GM23338 (cell line): ENCODE measurements around the gene SAMD10. TPM values are rescaled to one million over a fixed set of nuclear protein-coding genes. Genes with fewer than 3 reads are reported as not detected.
A peak's percentile ranks its signal among the peaks of the same experiment; 100 is the strongest.
"Not testable (repeated sequence)": the region's sequence is repeated elsewhere in the genome, so short reads cannot be mapped to it uniquely, and the experiment has no call there.

Source experiments
- ATAC-seq: fragments of 200-7000 bp; cut with Tn5 transposase; 3 replicates; pipeline ENCODE4 v1.9.1; 2020
- DNase-seq: peaks from one replicate; pipeline ENCODE4 v3.0.0-alpha.2; 2015; ENCODE audit warnings: low spot score
- H2AFZ ChIP-seq: fragments of 200-600 bp; sonication (generic); 2 replicates; pipeline ENCODE4 v1.8.0; 2016; ENCODE audit warnings: antibody characterized with exemption, mild to moderate bottlenecking, moderate library complexity
- H3F3A ChIP-seq: fragments of 200-600 bp; sonication (generic); replicated peaks from 2 replicates; pipeline ENCODE4 v1.8.0; 2017; ENCODE audit warnings: antibody characterized with exemption, mixed run types, low read depth
- H3K27ac ChIP-seq: fragments of 200-600 bp; sonication (generic); 2 replicates; pipeline ENCODE4 v1.6.1; 2016; ENCODE audit warnings: low read depth
- H3K27me3 ChIP-seq: fragments of 200-600 bp; sonication (generic); 2 replicates; pipeline ENCODE4 v1.8.0; 2016; ENCODE audit warnings: mild to moderate bottlenecking, mixed run types, moderate library complexity; ENCODE audit not compliant: insufficient read depth
- H3K36me3 ChIP-seq: fragments of 200-600 bp; sonication (generic); 2 replicates; pipeline ENCODE4 v1.8.0; 2016; ENCODE audit warnings: mild to moderate bottlenecking; ENCODE audit not compliant: insufficient read depth
- H3K4me1 ChIP-seq: fragments of 200-600 bp; sonication (generic); 2 replicates; pipeline ENCODE4 v1.8.0; 2016; ENCODE audit warnings: mild to moderate bottlenecking, moderate library complexity; ENCODE audit not compliant: insufficient read depth
- H3K4me2 ChIP-seq: fragments of 200-600 bp; sonication (generic); 2 replicates; pipeline ENCODE4 v1.7.1; 2017; ENCODE audit warnings: mixed run types
- H3K4me3 ChIP-seq: fragments of 200-600 bp; sonication (generic); 2 replicates; pipeline ENCODE4 v1.6.1; 2016; ENCODE audit warnings: mixed run types
- H3K79me2 ChIP-seq: fragments of 200-600 bp; sonication (generic); replicated peaks from 2 replicates; pipeline ENCODE4 v1.8.0; 2017; ENCODE audit warnings: mild to moderate bottlenecking; ENCODE audit not compliant: insufficient read depth
- H3K9me2 ChIP-seq: fragments of 200-600 bp; sonication (generic); 2 replicates; pipeline ENCODE4 v1.8.0; 2017; ENCODE audit not compliant: insufficient read depth
- H4K20me1 ChIP-seq: fragments of 200-600 bp; sonication (generic); replicated peaks from 2 replicates; pipeline ENCODE4 v1.8.0; 2017; ENCODE audit warnings: mild to moderate bottlenecking; ENCODE audit not compliant: insufficient read depth
- H3K27ac Mint-ChIP-seq: 2 replicates; pipeline ENCODE4 v1.8.0; 2020; ENCODE audit warnings: inconsistent platforms, mild to moderate bottlenecking, moderate library complexity, mixed read lengths
- H3K27me3 Mint-ChIP-seq: 3 replicates; pipeline ENCODE4 v1.8.0; 2022; ENCODE audit warnings: low read depth, mild to moderate bottlenecking, moderate library complexity, mixed read lengths, inconsistent platforms; ENCODE audit not compliant: insufficient read depth, poor library complexity
- H3K36me3 Mint-ChIP-seq: 3 replicates; pipeline ENCODE4 v1.8.0; 2021; ENCODE audit warnings: low read depth, mild to moderate bottlenecking, inconsistent platforms, moderate library complexity, mixed read lengths
- H3K4me1 Mint-ChIP-seq: 3 replicates; pipeline ENCODE4 v1.8.0; 2020; ENCODE audit warnings: mild to moderate bottlenecking, inconsistent platforms, mixed read lengths
- H3K4me3 Mint-ChIP-seq: 3 replicates; pipeline ENCODE4 v1.8.0; 2021; ENCODE audit warnings: moderate library complexity, mild to moderate bottlenecking, inconsistent platforms, mixed read lengths
- H3K9me3 Mint-ChIP-seq: 3 replicates; pipeline ENCODE4 v1.8.0; 2020; ENCODE audit warnings: moderate library complexity, mild to moderate bottlenecking, inconsistent platforms, mixed read lengths
- CREB1 ChIP-seq: fragments of 250-450 bp; sonication (Bioruptor Pico); IDR thresholded peaks from 2 replicates; pipeline ENCODE4 v1.5.0; 2020; ENCODE audit warnings: low read depth, mild to moderate bottlenecking, moderate library complexity
- CTCF ChIP-seq, 2 experiments: fragments of 200-600 bp in 1 of 2; sonication (generic) in 1 of 2; conservative IDR thresholded peaks; 2 replicates each; pipeline versions ENCODE4 v1.5.1 to v1.6.1; 2016 to 2017; ENCODE audit warnings: antibody characterized with exemption in 2 of 2, low read depth in 2 of 2, mild to moderate bottlenecking in 2 of 2, moderate library complexity in 1 of 2
- EZH2phosphoT487 ChIP-seq: fragments of 200-600 bp; sonication (generic); IDR thresholded peaks from one replicate; pipeline ENCODE4 v1.8.1; 2018; ENCODE audit warnings: antibody characterized with exemption; ENCODE audit not compliant: unreplicated experiment
- JUNB ChIP-seq: IDR thresholded peaks from one replicate; pipeline ENCODE4 v1.6.1; 2016; ENCODE audit warnings: antibody characterized with exemption; ENCODE audit not compliant: unreplicated experiment
- POLR2AphosphoS5 ChIP-seq: IDR thresholded peaks from 2 replicates; pipeline ENCODE4 v1.6.1; 2016; ENCODE audit warnings: antibody characterized with exemption, low read depth
- STAT1 ChIP-seq: IDR thresholded peaks from one replicate; pipeline ENCODE4 v1.6.1; 2016; ENCODE audit warnings: antibody characterized with exemption; ENCODE audit not compliant: unreplicated experiment
- ZNF114 ChIP-seq: fragments of 250-450 bp; sonication (Bioruptor Pico); IDR thresholded peaks from 2 replicates; pipeline ENCODE4 v1.5.0; 2020; ENCODE audit warnings: mild to moderate bottlenecking, moderate library complexity
- ZNF331 ChIP-seq: fragments of 250-450 bp; sonication (Bioruptor Pico); IDR thresholded peaks from 2 replicates; pipeline ENCODE4 v1.5.0; 2020; ENCODE audit warnings: low read depth, mild to moderate bottlenecking, moderate library complexity
- polyA plus RNA-seq: library from polyadenylated mRNA; unstranded; fragments of >200 nt; fragmentation: Nextera tagmentation; extraction: Ambion mirVana; gene quantifications from 2 replicates; pipeline ENCODE4 v1.2.1, GENCODE V29; 2016
- total RNA-seq: library from RNA; depleted of rRNA; stranded (reverse); fragments of >200 nt; shearing (Covaris generic); gene quantifications from 2 replicates; pipeline ENCODE4 v1.2.3, GENCODE V29; 2014

Gene SAMD10
- total and polyA plus RNA-seq, 2 experiments from 2014 or later: 2.1 to 7.3 TPM

- Histone ChIP-seq H3K9me2 (no peaks in the 10 kb centered on the region), H3K27ac (no peak overlapping the region), H4K20me1 (peaks cover 6% of the 10 kb centered on the region; the same call in 1 of the 2 replicates), H3K4me3 (no peak overlapping the region), H3K27me3 (peaks cover 15% of the 10 kb centered on the region), H2AFZ (no peak overlapping the region), H3K4me1 (peaks cover 18% of the 10 kb centered on the region), H3K79me2 (peaks cover 6% of the 10 kb centered on the region), H3K36me3 (no peaks in the 10 kb centered on the region), H3K4me2 (no peak overlapping the region), H3F3A (peaks cover 23% of the 10 kb centered on the region)
- Mint-ChIP-seq H3K27ac (no peak overlapping the region), H3K4me1 (peaks cover 37% of the 10 kb centered on the region), H3K4me3 (peak overlapping the region; percentile 43), H3K36me3 (peaks cover 4% of the 10 kb centered on the region; the same call in 1 of the 3 replicates), H3K9me3 (no peaks in the 10 kb centered on the region; the same call in 2 of the 3 replicates), H3K27me3 (peaks cover 26% of the 10 kb centered on the region)
- no peak for DNase-seq
- TF ChIP-seq POLR2AphosphoS5 (no peak), STAT1 (no peak), JUNB (no peak), ZNF331 (CRISPR knock-in tag) (no peak), EZH2phosphoT487 (no peak)
- no peak for ATAC-seq
Measured at GRCh38 chr20:63976980-63977738, 2.3 kb downstream of the SAMD10 start.

DNA sequence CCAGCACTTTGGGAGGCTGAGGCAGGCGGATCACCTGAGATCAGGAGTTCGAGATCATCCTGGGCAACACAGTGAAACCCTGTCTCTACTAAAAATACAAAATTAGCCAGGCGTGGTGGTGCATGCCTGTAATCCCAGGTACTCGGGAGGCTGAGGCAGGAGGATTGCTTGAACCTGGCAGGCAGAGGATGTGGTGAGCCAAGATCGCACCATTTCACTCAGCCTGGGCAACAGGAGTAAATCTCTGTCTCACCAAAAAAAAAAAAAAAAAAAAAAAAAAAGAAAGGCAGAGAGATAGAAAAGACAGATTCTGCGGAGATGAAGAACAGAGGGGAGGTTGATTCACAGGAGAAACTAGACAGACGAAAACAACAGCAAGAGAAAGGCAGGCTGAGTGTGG is 2.9 kb downstream of the SAMD10 start:
- Mint-ChIP-seq H3K27me3 (peaks cover 29% of the 10 kb centered on the region), H3K4me1 (peaks cover 34% of the 10 kb centered on the region), H3K4me3 (0 out of 3 replicates have a peak overlapping the region, but pooled peaks have one; percentile 3)
- ATAC-seq, H3K9me2 ChIP-seq, H3K9me3 Mint-ChIP-seq, H3K36me3 Mint-ChIP-seq, H3K79me2 ChIP-seq, H2AFZ ChIP-seq, H3K27ac ChIP-seq, H4K20me1 ChIP-seq, H3K27ac Mint-ChIP-seq, H3K4me3 ChIP-seq, DNase-seq, H3K4me2 ChIP-seq, H3K36me3 ChIP-seq: not testable (repeated sequence)
- Histone ChIP-seq H3K4me1 (peaks cover 12% of the 10 kb centered on the region; the same call in 1 of the 2 replicates), H3F3A (peaks cover 23% of the 10 kb centered on the region), H3K27me3 (peaks cover 15% of the 10 kb centered on the region)

GRCh38 chr20:63974402-63975200 is 4.8 kb downstream of the SAMD10 start:
- H3K4me1 ChIP-seq: peaks cover 5% of the 10 kb centered on the region; the same call in 1 of the 2 replicates
- no peaks in the 10 kb centered on the region; the same call in 2 of the 3 replicates for H3K9me3 Mint-ChIP-seq
- peak overlapping the region; percentile 17; the same call in 1 of the 3 replicates for H3K4me3 Mint-ChIP-seq
- no peak for ATAC-seq
- no peaks in the 10 kb centered on the region for H3K79me2 ChIP-seq
- DNase-seq: no peak
- H4K20me1 ChIP-seq: no peaks in the 10 kb centered on the region
- no peak overlapping the region for H3K27ac ChIP-seq
- H3K9me2 ChIP-seq: no peaks in the 10 kb centered on the region
- H2AFZ ChIP-seq: no peak overlapping the region
- peaks cover 13% of the 10 kb centered on the region; the same call in 1 of the 2 replicates for H3K27me3 ChIP-seq
- H3K4me1 Mint-ChIP-seq: peaks cover 23% of the 10 kb centered on the region
- H3K36me3 ChIP-seq: no peaks in the 10 kb centered on the region
- peaks cover 30% of the 10 kb centered on the region for H3K27me3 Mint-ChIP-seq
- H3F3A ChIP-seq: peaks cover 19% of the 10 kb centered on the region
- no peak overlapping the region; the same call in 1 of the 2 replicates for H3K4me2 ChIP-seq
- H3K36me3 Mint-ChIP-seq: no peaks in the 10 kb centered on the region; the same call in 2 of the 3 replicates
- no peak overlapping the region for H3K4me3 ChIP-seq
- no peak overlapping the region for H3K27ac Mint-ChIP-seq
- TF ChIP-seq ZNF114 (CRISPR knock-in tag) (no peak), CREB1 (CRISPR knock-in tag) (no peak), CTCF (conservative IDR thresholded peaks at IDR 0.05; ENCODE audit: low read depth in 2 of 2) (no peak), ZNF331 (CRISPR knock-in tag) (no peak)
